Measurements from ENCODE around the gene TMC3. TPM values are rescaled to one million over a fixed set of nuclear protein-coding genes. Genes with fewer than 3 reads are reported as not detected.
A peak's percentile ranks its signal among the peaks of the same experiment; 100 is the strongest.

TMC3 gene
- total and polyA plus RNA-seq, 3 experiments from 2014 or later, result not detected

DNA sequence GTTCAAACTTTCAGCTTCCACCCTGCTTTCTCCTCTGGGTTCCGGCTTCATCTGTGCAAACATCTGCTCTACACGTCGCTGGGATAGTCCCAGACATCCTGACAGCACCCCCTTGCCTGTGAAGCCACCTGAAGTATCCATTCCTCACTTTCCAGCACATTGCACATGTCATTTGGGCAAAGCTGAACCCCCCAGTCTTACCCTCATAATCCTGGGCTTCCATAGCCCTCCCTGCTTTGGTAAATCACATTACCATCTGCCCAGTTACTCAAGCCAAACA, 92.6 kb downstream of the TMC3 start:
- Histone ChIP-seq H3K4me1 (ENCODE audit: insufficient read depth, low read length) (peaks cover 49% of the 10 kb centered on the region), H3K4me3 (ENCODE audit: low read length) (no peak overlapping the region), H3K27ac (ENCODE audit: low read depth, low read length) (no peak overlapping the region), H3K9me3 (ENCODE audit: low read length) (no peaks in the 10 kb centered on the region), H3K27me3 (ENCODE audit: insufficient read depth, low read length, poor library complexity, severe bottlenecking) (no peaks in the 10 kb centered on the region), H3K36me3 (ENCODE audit: insufficient read depth, low read length) (no peaks in the 10 kb centered on the region)
- POLR2A ChIA-PET, result no interaction called here
- Mint-ChIP-seq H3K27ac (peak overlapping the region in 1 of 8 donors; percentile 45), H3K27me3 (no peaks in the 10 kb centered on the region), H3K36me3 (peaks cover 2 to 16% (median 9%) of the 10 kb centered on the region in 3 donors), H3K4me3 (no peak overlapping the region), H3K4me1 (peaks cover 36 to 44% (median 44%) of the 10 kb centered on the region in 3 donors), H3K9me3 (peaks cover 7 to 12% (median 8%) of the 10 kb centered on the region in 5 donors)
- CTCF ChIA-PET, result interaction anchor here (1.5 to 2.1 kb wide), 4 partner anchors 10 to 55 kb away, joined by 4 to 6 read pairs (median 4); no protein-coding TSS in a partner anchor
- no peak for DNase-seq

Other genes with a start within 250 kb of the TMC3 start
- not detected for gene CFAP161, start 239.9 kb downstream of the TMC3 start, total RNA-seq
- gene CFAP161, start 239.9 kb downstream of the TMC3 start, polyA plus RNA-seq, result not detected
- 10 to 100 TPM; 73.4 to 73.8 TPM for gene IL16, start 177.3 kb downstream of the TMC3 start, total RNA-seq
- gene IL16, start 177.3 kb downstream of the TMC3 start, polyA plus RNA-seq, result 310 TPM
- 1 to 10 TPM; 4.4 to 5.8 TPM for gene STARD5, start 50.1 kb downstream of the TMC3 start, total RNA-seq
- gene STARD5, start 50.1 kb downstream of the TMC3 start, polyA plus RNA-seq, result 2.6 TPM